Measurements from ENCODE around the gene YY1.

DNA sequence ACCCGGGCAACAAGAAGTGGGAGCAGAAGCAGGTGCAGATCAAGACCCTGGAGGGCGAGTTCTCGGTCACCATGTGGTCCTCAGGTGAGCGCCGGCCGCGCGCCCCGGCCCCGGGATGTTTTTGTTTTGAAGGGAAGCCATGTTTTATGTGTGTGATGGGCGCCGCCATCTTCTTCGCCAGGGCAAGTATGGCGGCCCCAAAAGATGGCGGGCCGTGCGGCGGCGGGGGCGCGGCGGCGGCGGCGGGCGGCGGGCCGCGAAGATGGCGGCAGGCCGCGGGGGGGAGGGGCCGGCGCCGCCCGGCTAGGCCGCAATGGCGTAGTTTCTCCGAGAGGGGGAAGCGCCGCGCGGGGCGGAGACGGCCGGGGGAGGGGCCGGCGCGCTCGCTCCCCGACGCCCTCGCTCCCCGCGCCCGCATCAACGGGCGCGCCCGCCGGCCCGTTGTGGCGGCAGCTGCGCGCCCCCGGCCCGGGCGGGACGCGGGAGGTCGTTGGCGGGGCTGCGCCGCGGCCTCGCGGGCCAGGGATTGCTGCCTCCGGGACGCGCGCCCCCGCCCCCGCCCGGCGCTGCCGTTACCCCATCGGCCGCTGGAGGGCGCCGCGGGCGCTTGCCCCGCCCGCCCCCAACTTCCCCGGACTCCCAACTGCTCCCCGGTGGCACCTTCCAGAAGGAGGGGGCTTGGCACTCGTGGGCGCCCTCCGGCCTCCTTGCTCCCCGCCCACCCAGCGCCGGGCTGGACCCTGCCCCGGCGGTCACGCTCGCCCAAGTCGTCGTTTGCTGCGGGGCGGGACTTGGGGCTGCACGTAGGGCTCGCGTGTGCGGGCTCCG is 1.1 kb downstream of the YY1 start:
- TF ChIP-seq POLR2AphosphoS5 (IDR thresholded peaks at IDR 0.05; ENCODE audit: borderline replicate concordance, low read depth, low read length) = no peak
- no peak for TF ChIP-seq EZH2 (IDR thresholded peaks at IDR 0.05)

Measured in SK-N-MC (cell line).